GM12864 (cell line): Measurements from ENCODE around the gene GRIN1.

Experiments used
- DNase-seq: peaks from one replicate; pipeline ENCODE4 v3.0.0-alpha.2; 2011; ENCODE audit warnings: low read depth
- H3K4me3 ChIP-seq: 2 replicates; pipeline ENCODE4 v1.5.1; 2011; ENCODE audit warnings: mild to moderate bottlenecking, low read depth, low read length, control low read depth
- CTCF ChIP-seq: IDR thresholded peaks from 2 replicates; pipeline ENCODE4 v1.5.1; 2011; ENCODE audit warnings: low read depth, mild to moderate bottlenecking, moderate library complexity, low read length, control low read depth, inconsistent platforms; ENCODE audit errors: missing control alignments

The GRIN1 gene

GRCh38 chr9:137113385-137114159 lies 25.4 kb upstream of the GRIN1 start:
- no peak for TF ChIP-seq CTCF
- peak overlapping the region; percentile 51 for H3K4me3 ChIP-seq

GRCh38 chr9:137114220-137114612 lies 24.7 kb upstream of the GRIN1 start:
- no peak for TF ChIP-seq CTCF
- peak overlapping the region; percentile 60 for H3K4me3 ChIP-seq
- DNase-seq = no peak

More at GRCh38 chr9:137113385-137114159, 25.4 kb upstream of the GRIN1 start:
- no peak for DNase-seq

- no peak for DNase-seq
- peak within 1 kb of the TSS; percentile 60 for H3K4me3 ChIP-seq
- TF ChIP-seq CTCF = no peak
Measured at GRCh38 chr9:137114613-137115393, 24.2 kb upstream of the GRIN1 start, which contains the start of gene DPP7. TSS of gene DPP7 (minus strand) at chr9:137114733. CDS start at chr9:137114713, 20 bp downstream.

- peak overlapping the region; percentile 60; the same call in 1 of the 2 replicates for H3K4me3 ChIP-seq
Measured at GRCh38 chr9:137115394-137116026, 23.4 kb upstream of the GRIN1 start.

GRCh38 chr9:137116027-137116507 lies 22.9 kb upstream of the GRIN1 start:
- no peak for DNase-seq
- no peak for TF ChIP-seq CTCF
- no peak overlapping the region for H3K4me3 ChIP-seq

More at GRCh38 chr9:137115394-137116026, 23.4 kb upstream of the GRIN1 start:
- TF ChIP-seq CTCF = no peak
- DNase-seq = no peak

- no peak for DNase-seq
- no peak overlapping the region for H3K4me3 ChIP-seq
- TF ChIP-seq CTCF = no peak
Measured at GRCh38 chr9:137116728-137117127, 22.2 kb upstream of the GRIN1 start.
